HG03571 (cell line): Measurements from ENCODE around the gene WFS1.

ENCODE experiments used
- ATAC-seq: cut with Tn5 transposase; IDR thresholded peaks from one replicate; pipeline ENCODE4 v1.9.1; 2021; ENCODE audit not compliant: unreplicated experiment

The WFS1 gene

DNA sequence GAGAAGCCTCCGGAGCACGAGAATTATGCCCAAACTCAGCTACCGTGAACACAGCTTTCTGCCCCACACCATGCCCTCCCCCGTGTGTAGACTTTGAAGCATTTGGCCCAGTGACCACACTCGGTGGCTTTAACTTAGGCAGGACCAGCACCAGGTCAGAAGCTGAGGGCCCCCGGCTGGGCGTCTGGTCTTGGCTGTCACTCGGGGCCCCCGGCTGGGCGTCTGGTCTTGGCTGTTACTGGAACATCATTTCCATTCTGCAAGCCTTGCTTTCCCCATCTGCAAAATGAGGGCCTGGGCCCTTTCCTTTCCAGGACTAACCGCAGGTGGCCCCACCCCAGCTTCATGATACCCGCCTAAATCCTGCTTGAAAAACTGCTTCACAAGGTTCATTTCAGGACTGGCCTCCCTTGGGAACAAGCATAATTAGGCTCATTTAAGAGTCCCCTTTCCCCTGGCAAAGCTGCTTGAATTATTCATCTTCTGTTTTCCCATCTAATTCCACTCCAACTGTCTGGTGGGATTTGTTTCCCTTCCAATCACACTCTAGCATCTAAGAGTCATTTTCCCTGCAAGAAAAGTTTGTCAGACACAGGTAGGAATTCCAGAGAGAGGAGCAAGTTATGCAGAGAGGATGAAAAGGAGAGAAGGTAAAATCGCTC lies 82.5 kb downstream of the WFS1 start:
- ATAC-seq, result no peak
